Stimulated activated CD4-positive, alpha-beta T cell treated with anti-CD3 and anti-CD28 coated beads, Interleukin-4, amount 100 ng/mL, for 24 hours (primary cell): Measurements from ENCODE around the gene KCNH6.
A peak's percentile ranks its signal among the peaks of the same experiment; 100 is the strongest.

ENCODE experiments used
- DNase-seq: peaks from one replicate; pipeline ENCODE4 v3.0.0-alpha.2; 2020

Gene KCNH6

DNA sequence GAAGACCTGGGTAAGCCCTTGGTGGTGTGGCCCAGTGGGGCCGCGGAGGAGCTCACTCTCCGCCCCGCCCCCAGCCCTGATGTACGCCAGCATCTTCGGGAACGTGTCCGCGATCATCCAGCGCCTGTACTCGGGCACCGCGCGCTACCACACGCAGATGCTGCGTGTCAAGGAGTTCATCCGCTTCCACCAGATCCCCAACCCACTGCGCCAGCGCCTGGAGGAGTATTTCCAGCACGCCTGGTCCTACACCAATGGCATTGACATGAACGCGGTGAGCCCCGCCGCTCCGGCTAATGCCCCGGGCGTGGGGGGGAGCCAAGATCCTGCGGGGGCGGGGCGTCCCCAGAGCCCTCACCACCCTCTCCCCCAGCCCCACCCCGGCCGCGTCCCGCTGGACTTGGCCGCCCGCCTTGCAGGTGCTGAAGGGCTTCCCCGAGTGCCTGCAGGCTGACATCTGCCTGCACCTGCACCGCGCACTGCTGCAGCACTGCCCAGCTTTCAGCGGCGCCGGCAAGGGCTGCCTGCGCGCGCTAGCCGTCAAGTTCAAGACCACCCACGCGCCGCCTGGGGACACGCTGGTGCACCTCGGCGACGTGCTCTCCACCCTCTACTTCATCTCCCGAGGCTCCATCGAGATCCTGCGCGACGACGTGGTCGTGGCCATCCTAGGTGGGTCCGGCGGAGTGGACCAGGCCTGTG lies 15.0 kb downstream of the KCNH6 start:
- no peak for DNase-seq

DNA sequence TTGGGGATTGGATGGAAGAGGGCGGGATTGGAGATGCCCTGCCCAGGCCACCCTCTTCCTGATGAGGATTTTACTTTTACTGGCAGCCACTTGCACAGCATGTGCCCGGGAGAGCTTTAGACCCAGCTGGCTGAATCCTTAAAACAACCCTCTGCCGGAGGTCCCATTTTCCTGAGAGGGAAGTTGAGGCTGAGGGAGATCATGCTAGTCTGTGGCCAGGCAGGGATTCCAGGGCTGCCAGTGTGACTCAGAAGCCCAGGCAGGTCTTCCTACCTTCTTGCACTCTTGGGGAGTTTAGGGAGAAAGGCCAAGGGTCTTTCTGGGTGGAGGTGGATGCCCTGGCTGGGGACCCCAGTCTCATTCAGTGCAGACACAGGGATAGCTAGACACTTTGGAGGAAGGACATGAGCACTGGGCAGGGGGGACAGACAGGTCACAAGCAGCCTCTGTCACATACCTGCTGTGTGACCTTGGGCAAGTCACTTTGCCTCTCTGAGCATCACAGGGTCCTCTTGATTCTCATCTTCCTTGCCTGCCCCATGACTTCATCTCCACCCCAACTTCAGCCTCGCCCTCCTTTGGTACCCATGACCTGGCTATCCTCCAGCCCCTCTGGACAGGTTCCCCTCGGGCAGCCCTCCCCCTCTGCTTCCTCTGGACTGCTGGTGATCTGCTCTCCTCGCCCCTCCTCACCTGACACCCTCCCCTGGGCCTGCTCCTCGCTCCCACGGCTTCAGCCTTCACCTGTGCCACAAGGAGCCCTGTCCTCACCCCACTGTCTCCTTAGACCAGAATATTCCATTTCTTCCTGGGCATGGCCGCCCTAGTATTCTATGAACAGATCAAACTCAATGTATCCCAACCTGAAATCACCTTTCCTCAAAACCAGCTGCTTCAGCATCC lies 15.8 kb downstream of the KCNH6 start:
- no peak for DNase-seq

- no peak for DNase-seq
These were observed 17.4 kb downstream of the KCNH6 start for GRCh38 chr17:63540590-63540989.

DNA sequence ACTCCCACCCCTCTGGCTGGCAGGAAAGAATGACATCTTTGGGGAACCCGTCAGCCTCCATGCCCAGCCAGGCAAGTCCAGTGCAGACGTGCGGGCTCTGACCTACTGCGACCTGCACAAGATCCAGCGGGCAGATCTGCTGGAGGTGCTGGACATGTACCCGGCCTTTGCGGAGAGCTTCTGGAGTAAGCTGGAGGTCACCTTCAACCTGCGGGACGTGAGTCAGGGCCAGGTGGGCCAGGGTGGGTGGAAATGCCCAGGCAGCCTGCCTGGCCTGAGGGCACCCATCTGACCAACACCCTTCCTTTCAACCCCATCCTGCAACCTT lies 19.0 kb downstream of the KCNH6 start:
- no peak for DNase-seq

DNA sequence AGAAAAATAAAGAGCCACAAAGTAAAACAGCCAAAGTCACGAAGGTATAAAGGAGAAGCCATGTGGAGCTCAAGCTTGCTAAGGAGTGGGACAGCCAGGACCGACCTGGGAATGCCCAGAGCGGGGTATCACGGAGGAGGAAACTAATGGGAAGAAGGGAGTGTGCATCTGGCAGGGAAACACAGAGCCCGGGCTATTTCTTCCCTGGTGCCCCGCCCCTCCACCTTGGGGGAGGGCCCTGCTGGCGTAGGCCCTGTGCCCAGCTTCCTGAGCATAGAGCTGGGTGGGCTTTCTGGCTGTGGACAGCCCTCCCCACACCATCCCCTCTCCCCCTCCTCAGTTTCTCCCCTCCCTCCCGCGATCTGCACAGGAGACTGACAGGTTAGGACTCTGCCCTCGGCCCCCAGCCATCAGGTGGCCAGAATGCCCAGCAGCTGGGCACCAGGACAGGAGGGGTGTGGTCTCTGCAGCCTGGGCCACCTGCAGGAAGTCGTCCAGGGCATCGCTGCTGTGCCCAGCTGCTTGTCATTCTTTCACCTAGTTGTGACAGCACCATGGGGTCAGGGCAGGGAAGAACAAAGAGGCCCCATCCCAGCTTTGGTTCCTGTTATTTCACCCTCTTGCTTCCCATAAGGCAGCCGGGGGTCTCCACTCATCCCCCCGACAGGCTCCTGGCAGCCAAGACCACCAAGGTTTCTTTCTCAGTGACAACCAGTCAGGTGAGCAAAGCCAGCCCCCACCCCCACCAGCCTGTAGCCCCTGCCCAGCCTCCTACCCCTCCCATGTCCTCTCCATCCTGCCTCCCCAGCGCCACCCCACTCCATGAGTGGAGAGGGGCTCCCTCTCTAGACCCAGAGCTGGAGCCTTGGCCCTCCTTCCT lies 20.0 kb downstream of the KCNH6 start:
- DNase-seq: no peak

DNA sequence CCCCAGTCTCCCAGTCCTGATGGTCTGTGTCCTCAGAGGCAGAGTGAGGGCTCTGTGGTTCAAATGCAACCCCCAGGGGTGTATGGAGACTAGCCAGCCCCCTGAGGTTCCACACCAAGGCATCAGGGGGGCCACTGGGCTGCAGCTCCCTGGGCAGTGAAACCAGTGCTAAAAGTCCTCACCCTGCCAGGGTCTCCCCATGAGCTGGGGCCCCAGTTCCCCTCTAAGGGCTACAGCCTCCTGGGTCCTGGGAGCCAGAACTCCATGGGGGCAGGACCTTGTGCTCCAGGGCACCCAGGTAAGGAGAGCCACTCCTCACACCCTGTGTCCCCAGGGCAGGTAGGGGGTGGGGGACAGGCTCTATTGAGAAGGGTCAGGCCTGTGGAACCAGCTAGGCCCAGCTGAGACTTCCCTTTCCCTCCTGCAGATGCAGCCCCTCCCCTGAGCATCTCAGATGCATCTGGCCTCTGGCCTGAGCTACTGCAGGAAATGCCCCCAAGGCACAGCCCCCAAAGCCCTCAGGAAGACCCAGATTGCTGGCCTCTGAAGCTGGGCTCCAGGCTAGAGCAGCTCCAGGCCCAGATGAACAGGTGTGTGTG lies 20.8 kb downstream of the KCNH6 start:
- no peak for DNase-seq

DNA sequence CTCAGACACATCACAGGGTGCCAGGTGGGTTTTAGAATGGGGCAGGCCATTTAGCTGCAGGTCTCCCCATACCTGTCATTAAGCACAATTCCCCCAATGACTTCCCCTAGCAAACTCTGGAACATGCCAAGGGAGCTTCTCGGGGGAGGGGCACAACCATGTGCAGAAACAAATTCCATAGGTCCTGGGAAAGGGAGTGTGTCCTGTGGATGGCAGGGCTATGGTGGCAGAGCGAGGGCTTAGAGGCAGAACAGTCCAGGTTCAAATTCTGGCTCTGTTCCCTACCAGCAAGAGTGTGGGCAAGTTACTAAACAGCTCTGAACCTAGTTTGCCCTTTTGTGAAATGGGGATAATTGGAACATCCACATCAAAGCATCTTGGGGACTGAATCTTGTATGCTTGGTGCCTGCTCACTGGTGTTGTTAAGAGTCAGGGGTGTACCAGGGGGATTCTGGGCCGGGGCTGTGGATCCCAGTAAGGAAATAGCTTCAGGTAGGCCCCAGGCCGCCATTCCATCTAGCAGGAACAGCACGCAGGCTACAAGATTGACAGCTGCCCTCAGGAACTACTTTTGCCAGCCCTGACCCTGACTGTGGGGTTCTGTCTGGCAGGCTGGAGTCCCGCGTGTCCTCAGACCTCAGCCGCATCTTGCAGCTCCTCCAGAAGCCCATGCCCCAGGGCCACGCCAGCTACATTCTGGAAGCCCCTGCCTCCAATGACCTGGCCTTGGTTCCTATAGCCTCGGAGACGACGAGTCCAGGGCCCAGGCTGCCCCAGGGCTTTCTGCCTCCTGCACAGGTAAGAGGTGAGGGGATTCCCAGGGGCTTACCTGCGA lies 21.5 kb downstream of the KCNH6 start:
- no peak for DNase-seq

GRCh38 chr17:63546308-63547082 lies 23.3 kb downstream of the KCNH6 start:
- no peak for DNase-seq

DNA sequence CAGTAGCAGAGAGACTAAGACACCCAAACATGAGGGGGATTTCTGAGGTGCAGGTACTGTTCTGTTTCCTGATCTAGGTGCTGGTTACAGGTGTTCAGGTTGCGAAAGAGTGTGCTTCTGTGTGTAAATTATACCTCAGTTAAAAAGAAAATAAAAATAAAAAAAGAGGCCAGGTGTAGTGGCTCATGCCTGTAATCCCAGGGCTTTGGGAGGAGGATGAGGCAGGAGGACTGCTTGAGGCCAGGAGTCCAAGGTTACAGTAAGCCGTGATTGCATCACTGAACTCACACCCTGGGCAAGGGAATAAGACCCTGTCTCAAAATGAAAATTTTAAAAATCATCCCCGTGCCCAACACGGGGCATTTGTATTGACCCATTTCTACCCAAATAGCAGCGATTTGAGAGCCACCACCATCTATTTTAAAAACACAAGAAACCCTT lies 23.9 kb downstream of the KCNH6 start:
- DNase-seq: no peak

DNA sequence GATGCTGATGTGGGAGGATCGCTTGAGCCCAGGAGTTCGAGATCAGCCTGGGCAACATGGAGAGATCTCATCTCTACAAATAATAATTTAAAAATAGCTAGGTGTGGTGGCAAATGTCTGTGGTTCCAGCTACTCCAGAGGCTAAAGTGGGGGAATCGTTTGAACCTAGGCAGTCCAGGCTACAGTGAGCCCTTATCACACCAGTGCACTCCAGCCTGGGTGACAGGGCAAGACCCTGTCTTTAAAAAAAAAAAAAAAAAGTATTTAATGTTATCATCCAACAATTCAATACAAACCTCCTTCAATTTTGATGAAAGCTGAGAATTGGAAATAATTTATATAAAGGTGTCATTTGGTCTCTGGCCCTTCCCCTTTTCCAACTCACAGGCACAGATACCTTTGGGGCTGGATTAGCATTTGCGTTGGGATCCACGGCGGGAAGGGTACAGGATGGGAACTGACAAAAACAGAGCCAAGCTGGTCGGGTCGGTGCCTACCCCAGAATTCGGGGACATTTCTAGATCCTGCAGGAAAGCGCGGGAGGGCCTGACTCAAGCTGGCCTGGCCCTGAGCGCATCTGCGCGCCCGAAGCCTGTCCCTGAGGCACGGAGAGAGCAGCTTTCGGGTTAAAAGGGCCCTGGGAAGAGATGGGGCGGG lies 26.3 kb downstream of the KCNH6 start:
- no peak for DNase-seq

DNA sequence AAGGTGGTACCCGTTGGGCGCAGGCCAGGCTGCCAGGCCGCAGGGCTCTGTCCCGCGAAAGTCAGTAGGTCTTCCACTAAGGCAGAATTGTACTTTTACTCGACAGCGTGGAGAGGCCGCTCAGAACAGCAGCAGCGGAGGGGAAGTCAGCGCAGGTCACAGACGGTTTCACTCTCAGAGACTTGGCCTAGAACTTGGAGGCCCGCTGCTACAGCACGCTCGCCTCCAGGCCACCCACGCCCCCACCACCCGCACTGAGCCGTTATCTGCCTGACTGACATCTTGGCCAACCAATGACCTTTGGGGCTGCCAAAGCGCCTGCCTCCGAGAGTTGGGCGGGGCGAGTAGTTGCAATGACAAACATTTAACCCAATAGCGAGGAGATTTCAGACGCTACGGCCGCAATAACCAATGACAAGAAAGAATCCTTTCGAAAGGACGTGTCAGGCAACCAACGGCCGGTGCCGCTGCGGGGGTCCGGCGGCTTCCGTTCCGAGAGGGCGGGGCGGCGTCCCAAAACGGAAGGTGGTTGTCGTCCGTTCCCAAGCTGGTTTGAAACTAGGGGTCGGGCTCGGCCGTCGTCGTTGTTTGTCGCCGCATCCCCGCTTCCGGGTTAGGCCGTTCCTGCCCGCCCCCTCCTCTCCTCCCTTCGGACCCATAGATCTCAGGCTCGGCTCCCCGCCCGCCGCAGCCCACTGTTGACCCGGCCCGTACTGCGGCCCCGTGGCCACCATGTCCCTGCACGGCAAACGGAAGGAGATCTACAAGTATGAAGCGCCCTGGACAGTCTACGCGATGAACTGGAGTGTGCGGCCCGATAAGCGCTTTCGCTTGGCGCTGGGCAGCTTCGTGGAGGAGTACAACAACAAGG lies 27.0 kb downstream of the KCNH6 start, which contains the start of gene DCAF7:
DCAF7 (plus strand) TSS at position 532 of the 871 bp plus-strand sequence; CDS start at position 733, 201 bp downstream.
- DNase-seq: peak; percentile 100

- DNase-seq: peak; percentile 20
These were observed 27.9 kb downstream of the KCNH6 start for GRCh38 chr17:63550817-63551639.

GRCh38 chr17:63552211-63552610 lies 29.1 kb downstream of the KCNH6 start:
- no peak for DNase-seq

DNA sequence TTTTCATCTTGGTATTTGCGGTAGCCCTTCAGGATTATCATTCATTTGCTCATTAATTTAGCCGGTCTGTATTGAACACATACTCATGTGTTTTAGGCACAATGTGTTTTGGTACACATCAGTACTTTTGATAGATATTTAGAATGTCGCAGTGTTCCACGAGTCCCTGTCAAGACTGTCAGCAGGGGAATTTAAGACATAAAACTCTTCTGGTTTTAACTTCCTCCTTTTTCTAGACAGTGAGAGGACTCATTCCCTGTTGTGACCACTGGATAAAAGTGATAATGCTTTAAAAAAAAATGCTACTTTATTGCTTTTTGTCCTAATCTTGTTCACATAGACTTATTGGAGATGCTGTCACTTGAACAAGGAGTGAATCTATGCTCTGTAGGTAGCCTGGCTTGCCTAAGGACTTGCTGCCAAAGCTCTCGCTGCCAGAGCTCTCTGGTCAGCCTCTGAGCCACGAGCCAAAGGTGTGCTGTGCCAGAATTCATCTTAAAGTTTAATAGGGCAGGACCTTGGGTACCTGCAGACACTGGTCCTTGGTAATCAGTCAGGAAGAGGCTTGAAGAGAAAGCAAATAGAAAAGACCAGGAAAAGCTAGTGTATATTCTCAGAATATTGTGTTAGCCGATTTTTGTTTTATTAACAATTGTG lies 32.5 kb downstream of the KCNH6 start:
- no peak for DNase-seq

- no peak for DNase-seq
These were observed 34.3 kb downstream of the KCNH6 start for GRCh38 chr17:63557416-63557815.

DNA sequence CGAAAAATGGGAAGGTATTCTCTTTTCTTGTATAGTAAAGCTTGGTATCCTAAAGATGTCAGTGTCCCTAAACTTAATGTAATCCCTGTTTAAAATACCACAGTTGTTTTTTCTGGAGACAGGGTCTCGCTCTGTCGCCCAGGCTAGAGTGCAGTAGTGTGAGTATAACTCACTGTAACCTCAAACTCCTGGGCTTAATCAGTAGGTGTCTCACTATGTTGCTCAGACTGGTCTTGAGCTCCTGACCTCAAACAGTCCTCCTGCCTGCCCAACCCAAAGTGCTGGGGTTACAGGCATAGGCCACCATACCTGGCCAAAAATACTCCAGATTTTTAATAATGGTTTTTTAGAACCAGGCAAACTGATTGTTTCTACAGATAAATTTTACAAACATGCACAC lies 35.3 kb downstream of the KCNH6 start:
- no peak for DNase-seq

DNA sequence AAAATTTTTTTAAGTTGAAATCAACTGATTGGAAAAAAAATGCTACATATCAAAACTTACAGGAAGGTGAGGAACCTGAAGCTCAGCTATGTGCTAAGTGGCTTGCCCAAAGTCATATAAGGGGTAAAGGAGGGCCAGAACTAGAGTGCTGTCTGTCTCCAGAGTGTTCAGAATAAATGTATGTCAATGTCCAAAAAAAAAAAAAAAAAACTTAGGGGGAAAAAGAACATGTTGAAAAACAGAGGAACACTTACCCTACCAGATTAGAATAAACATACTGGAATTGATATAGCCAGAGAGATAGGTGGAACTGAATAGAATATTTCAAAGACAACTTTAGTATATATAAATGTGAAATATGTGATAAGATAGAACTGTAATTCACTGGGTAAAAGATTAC lies 38.7 kb downstream of the KCNH6 start:
- no peak for DNase-seq

GRCh38 chr17:63563339-63563738 lies 40.2 kb downstream of the KCNH6 start:
- no peak for DNase-seq
